Measurements from ENCODE around the gene MTTP. TPM values are rescaled to one million over a fixed set of nuclear protein-coding genes. Genes with fewer than 3 reads are reported as not detected.

MTTP gene
- total RNA-seq, 3 donors from 2014 or later (not counting 1 experiment from before 2014, with no cell fraction given) = not detected

- Histone ChIP-seq H3K27ac (ENCODE audit: low read length) (no peak overlapping the region), H3K4me1 (ENCODE audit: control insufficient read depth, insufficient read depth, low read length) (no peaks in the 10 kb centered on the region), H3K4me3 (ENCODE audit: low read length) (no peak overlapping the region), H3K9me3 (ENCODE audit: control insufficient read depth, insufficient read depth, low read length) (no peaks in the 10 kb centered on the region), H3K36me3 (ENCODE audit: control insufficient read depth, insufficient read depth, low read length) (no peaks in the 10 kb centered on the region), H3K27me3 (ENCODE audit: control insufficient read depth, insufficient read depth, low read length) (no peaks in the 10 kb centered on the region)
- Mint-ChIP-seq H3K27me3 (ENCODE audit: low read depth in 2 of 2) (no peaks in the 10 kb centered on the region), H3K27ac (no peak overlapping the region), H3K9me3 (no peaks in the 10 kb centered on the region), H3K36me3 (no peaks in the 10 kb centered on the region), H3K4me1 (no peaks in the 10 kb centered on the region), H3K4me3 (no peak overlapping the region)
- ATAC-seq = no peak
- no peak for TF ChIP-seq CTCF (IDR thresholded peaks at IDR 0.05)
- no peak for DNase-seq
- intact Hi-C loops (cut with micrococcal nuclease) = no loop called here
- WGBS (ENCODE audit: insufficient coverage) = 89% methylated on average over 15 of the region's 15 CpGs
Measured at GRCh38 chr4:99654361-99654761, 79.7 kb downstream of the MTTP start.

GRCh38 chr4:99655308-99656081, 80.9 kb downstream of the MTTP start:
- no peaks in the 10 kb centered on the region for H3K4me1 ChIP-seq (ENCODE audit: control insufficient read depth, insufficient read depth, low read length)
- WGBS (ENCODE audit: insufficient coverage) = 90% methylated on average over 7 of the region's 9 CpGs
- Mint-ChIP-seq H3K4me1 (no peaks in the 10 kb centered on the region), H3K9me3 (no peaks in the 10 kb centered on the region), H3K4me3 (no peak overlapping the region), H3K27ac (no peak overlapping the region), H3K36me3 (no peaks in the 10 kb centered on the region), H3K27me3 (ENCODE audit: low read depth in 2 of 2) (no peaks in the 10 kb centered on the region)
- no peak for ATAC-seq
- H3K27me3 ChIP-seq (ENCODE audit: control insufficient read depth, insufficient read depth, low read length) = no peaks in the 10 kb centered on the region
- no peaks in the 10 kb centered on the region for H3K36me3 ChIP-seq (ENCODE audit: control insufficient read depth, insufficient read depth, low read length)
- H3K4me3 ChIP-seq (ENCODE audit: low read length) = no peak overlapping the region
- intact Hi-C loops (cut with micrococcal nuclease) = no loop called here
- no peaks in the 10 kb centered on the region for H3K9me3 ChIP-seq (ENCODE audit: control insufficient read depth, insufficient read depth, low read length)
- no peak for DNase-seq
- H3K27ac ChIP-seq (ENCODE audit: low read length) = no peak overlapping the region
- no peak for TF ChIP-seq CTCF (IDR thresholded peaks at IDR 0.05)

- TF ChIP-seq CTCF (IDR thresholded peaks at IDR 0.05) = no peak
- intact Hi-C loops (cut with micrococcal nuclease) = no loop called here
- H3K4me1 Mint-ChIP-seq = no peaks in the 10 kb centered on the region
- Histone ChIP-seq H3K4me3 (ENCODE audit: low read length) (no peak within 1 kb of the TSS), H3K9me3 (ENCODE audit: control insufficient read depth, insufficient read depth, low read length) (no peaks in the 10 kb centered on the region), H3K27ac (ENCODE audit: low read length) (no peak within 1 kb of the TSS), H3K27me3 (ENCODE audit: control insufficient read depth, insufficient read depth, low read length) (no peaks in the 10 kb centered on the region), H3K4me1 (ENCODE audit: control insufficient read depth, insufficient read depth, low read length) (no peaks in the 10 kb centered on the region), H3K36me3 (ENCODE audit: control insufficient read depth, insufficient read depth, low read length) (no peaks in the 10 kb centered on the region)
- DNase-seq (no peak), ATAC-seq (no peak)
- no CpG with 5 or more reads among the region's 1 CpG for WGBS (ENCODE audit: insufficient coverage)
- no peak within 1 kb of the TSS for H3K27ac Mint-ChIP-seq
- H3K27me3 Mint-ChIP-seq (ENCODE audit: low read depth in 2 of 2) = peaks cover 0 to 4% of the 10 kb centered on the region in 2 donors
- no peak within 1 kb of the TSS for H3K4me3 Mint-ChIP-seq
- no peaks in the 10 kb centered on the region for H3K36me3 Mint-ChIP-seq
- H3K9me3 Mint-ChIP-seq = no peaks in the 10 kb centered on the region
Measured at GRCh38 chr4:99657798-99658197, 83.2 kb downstream of the MTTP start, which contains the start of gene C4orf54. Gene C4orf54 (minus strand): TSS chr4:99657828. CDS start chr4:99654648, 3,180 bp downstream.

- H3K36me3 ChIP-seq (ENCODE audit: control insufficient read depth, insufficient read depth, low read length) = no peaks in the 10 kb centered on the region
- H3K4me1 Mint-ChIP-seq = no peaks in the 10 kb centered on the region
- no peak overlapping the region for H3K4me3 ChIP-seq (ENCODE audit: low read length)
- no peak overlapping the region for H3K27ac ChIP-seq (ENCODE audit: low read length)
- no peak for TF ChIP-seq CTCF (IDR thresholded peaks at IDR 0.05)
- DNase-seq = no peak
- no peaks in the 10 kb centered on the region for H3K9me3 ChIP-seq (ENCODE audit: control insufficient read depth, insufficient read depth, low read length)
- H3K27ac Mint-ChIP-seq = no peak overlapping the region
- no peaks in the 10 kb centered on the region for H3K36me3 Mint-ChIP-seq
- no peaks in the 10 kb centered on the region for H3K9me3 Mint-ChIP-seq
- no peaks in the 10 kb centered on the region for H3K27me3 ChIP-seq (ENCODE audit: control insufficient read depth, insufficient read depth, low read length)
- intact Hi-C loops (cut with micrococcal nuclease) = no loop called here
- WGBS (ENCODE audit: insufficient coverage) = 88% methylated on average over 4 of the region's 4 CpGs
- H3K4me1 ChIP-seq (ENCODE audit: control insufficient read depth, insufficient read depth, low read length) = no peaks in the 10 kb centered on the region
- peaks cover 3 to 13% of the 10 kb centered on the region in 2 donors for H3K27me3 Mint-ChIP-seq (ENCODE audit: low read depth in 2 of 2)
- no peak for ATAC-seq
- no peak overlapping the region for H3K4me3 Mint-ChIP-seq
Measured at GRCh38 chr4:99658666-99659065, 84.0 kb downstream of the MTTP start.

All from natural killer cell (primary cell).